ENCODE measurements around the gene NOS1AP.

DNA sequence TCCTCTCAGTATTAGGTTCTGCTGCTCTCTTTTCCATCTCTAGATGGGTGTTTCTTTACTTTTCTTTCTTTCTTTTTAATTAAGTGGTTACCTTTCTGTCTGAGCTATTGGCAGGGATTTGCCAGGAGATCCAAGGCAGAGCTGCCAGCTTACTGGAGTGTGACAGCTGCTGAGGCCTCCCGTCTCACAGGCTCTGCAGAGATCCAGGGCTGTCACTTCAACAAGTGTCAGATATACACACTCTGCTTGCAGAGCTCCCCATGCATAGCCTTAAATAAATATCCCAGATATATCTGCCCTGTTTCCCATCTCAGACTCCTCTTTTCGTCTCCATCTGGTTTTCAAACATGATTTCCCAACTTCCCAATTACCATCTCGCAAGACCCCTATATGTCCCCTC lies 124.3 kb downstream of the NOS1AP start:
- TF ChIP-seq, protein P1, sequence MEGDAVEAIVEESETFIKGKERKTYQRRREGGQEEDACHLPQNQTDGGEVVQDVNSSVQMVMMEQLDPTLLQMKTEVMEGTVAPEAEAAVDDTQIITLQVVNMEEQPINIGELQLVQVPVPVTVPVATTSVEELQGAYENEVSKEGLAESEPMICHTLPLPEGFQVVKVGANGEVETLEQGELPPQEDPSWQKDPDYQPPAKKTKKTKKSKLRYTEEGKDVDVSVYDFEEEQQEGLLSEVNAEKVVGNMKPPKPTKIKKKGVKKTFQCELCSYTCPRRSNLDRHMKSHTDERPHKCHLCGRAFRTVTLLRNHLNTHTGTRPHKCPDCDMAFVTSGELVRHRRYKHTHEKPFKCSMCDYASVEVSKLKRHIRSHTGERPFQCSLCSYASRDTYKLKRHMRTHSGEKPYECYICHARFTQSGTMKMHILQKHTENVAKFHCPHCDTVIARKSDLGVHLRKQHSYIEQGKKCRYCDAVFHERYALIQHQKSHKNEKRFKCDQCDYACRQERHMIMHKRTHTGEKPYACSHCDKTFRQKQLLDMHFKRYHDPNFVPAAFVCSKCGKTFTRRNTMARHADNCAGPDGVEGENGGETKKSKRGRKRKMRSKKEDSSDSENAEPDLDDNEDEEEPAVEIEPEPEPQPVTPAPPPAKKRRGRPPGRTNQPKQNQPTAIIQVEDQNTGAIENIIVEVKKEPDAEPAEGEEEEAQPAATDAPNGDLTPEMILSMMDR (IDR thresholded peaks at IDR 0.05) = no peak
- TF ChIP-seq EP300 (IDR thresholded peaks at IDR 0.05) = no peak
- no peak for TF ChIP-seq POLR2A (IDR thresholded peaks at IDR 0.05)

All from ovary (tissue), 3 donors.